Lower leg skin (tissue), 3 donors: ENCODE data around the gene CGREF1.

Source experiments
- POLR2A ChIP-seq, 2 donors: fragments of 450-650 bp; IDR thresholded peaks; one replicate each; pipeline ENCODE4 v1.6.1; 2016 to 2017; ENCODE audit warnings: antibody characterized with exemption in 2 of 2, mild to moderate bottlenecking in 1 of 2, moderate library complexity in 1 of 2
- TF ChIP-seq, protein P1 (sequence below), 3 donors: fragments of 450-650 bp; IDR thresholded peaks; one replicate each; pipeline ENCODE4 v1.5.1; 2016; ENCODE audit warnings: antibody characterized with exemption in 3 of 3, mild to moderate bottlenecking in 3 of 3, moderate library complexity in 2 of 3

DNA sequence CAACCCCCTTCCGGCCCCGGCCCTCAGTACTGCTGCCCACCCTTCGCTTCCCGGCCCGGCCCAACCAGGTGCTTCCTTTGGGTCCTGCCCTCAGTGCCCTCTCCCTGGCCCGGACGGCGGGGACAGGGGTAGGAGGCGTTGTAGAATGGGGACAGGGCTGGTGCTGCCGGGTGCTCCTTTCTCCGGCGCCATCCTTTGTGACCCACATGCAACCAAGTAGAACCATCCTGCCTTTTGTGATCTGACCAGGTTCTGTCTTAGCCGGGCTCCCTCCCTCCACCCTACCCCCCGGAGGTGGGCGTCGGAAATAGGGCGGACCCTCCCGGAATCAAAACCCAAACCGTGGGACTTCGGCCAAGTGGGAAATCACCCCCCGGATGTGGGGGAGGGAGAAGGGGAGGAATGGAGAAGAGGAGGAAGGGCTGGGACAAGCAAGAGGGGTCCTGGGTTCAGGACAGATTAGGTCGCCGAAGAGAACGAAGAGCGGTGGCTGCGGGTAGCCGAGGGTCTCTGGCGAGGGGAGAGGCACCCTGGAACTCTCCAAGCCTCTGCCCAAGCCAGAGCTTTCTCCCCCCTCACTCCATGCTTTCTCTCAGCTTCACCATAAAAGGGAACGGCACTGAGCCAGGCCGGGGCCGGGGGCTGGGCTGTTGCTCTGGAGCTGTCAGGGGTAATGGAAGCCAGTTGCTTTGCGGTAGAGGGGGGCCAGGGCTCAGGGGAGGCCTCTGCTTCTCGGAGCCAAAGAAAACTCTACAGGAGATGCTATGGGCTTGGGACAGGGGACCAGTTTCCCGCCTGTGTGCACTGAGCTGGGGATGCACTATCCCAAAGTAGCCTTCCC lies 46.7 kb downstream of the CGREF1 start:
- TF ChIP-seq, protein P1, sequence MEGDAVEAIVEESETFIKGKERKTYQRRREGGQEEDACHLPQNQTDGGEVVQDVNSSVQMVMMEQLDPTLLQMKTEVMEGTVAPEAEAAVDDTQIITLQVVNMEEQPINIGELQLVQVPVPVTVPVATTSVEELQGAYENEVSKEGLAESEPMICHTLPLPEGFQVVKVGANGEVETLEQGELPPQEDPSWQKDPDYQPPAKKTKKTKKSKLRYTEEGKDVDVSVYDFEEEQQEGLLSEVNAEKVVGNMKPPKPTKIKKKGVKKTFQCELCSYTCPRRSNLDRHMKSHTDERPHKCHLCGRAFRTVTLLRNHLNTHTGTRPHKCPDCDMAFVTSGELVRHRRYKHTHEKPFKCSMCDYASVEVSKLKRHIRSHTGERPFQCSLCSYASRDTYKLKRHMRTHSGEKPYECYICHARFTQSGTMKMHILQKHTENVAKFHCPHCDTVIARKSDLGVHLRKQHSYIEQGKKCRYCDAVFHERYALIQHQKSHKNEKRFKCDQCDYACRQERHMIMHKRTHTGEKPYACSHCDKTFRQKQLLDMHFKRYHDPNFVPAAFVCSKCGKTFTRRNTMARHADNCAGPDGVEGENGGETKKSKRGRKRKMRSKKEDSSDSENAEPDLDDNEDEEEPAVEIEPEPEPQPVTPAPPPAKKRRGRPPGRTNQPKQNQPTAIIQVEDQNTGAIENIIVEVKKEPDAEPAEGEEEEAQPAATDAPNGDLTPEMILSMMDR (IDR thresholded peaks at IDR 0.05): no peak
- TF ChIP-seq POLR2A (IDR thresholded peaks at IDR 0.05): no peak
